Thoracic aorta (tissue), 2 donors: ENCODE data around the gene ZNF792. TPM values are rescaled to one million over a fixed set of nuclear protein-coding genes. Genes with fewer than 3 reads are reported as not detected.
A peak's percentile ranks its signal among the peaks of the same experiment; 100 is the strongest.
"Not testable (repeated sequence)": the region's sequence is repeated elsewhere in the genome, so short reads cannot be mapped to it uniquely, and the experiment has no call there.

ENCODE experiments used
- ATAC-seq: fragments of 150-250 bp; one replicate; pipeline ENCODE4 v1.8.0; 2017; ENCODE audit warnings: low read depth; ENCODE audit not compliant: insufficient number of reproducible peaks, low FRiP score
- DNase-seq: peaks from one replicate; pipeline ENCODE4 v3.0.0-alpha.2; 2020; ENCODE audit warnings: low spot score
- H3K27ac ChIP-seq, 2 donors: fragments of 200-600 bp; sonication (generic); 1 replicate in 1 of 2; 2 replicates in 1 of 2; pipeline ENCODE4 v1.5.1; 2016; ENCODE audit warnings: mild to moderate bottlenecking in 2 of 2, moderate library complexity in 2 of 2
- H3K27me3 ChIP-seq: fragments of 200-600 bp; sonication (generic); replicated peaks from 2 replicates; pipeline ENCODE4 v1.6.0; 2016; ENCODE audit warnings: mild to moderate bottlenecking; ENCODE audit not compliant: insufficient read depth
- H3K36me3 ChIP-seq: fragments of 200-600 bp; sonication (generic); one replicate; pipeline ENCODE4 v1.5.1; 2016
- H3K4me1 ChIP-seq, 2 donors: fragments of 200-600 bp; sonication (generic); 1 replicate in 1 of 2; 2 replicates in 1 of 2; pipeline versions ENCODE4 v1.5.1 to v1.6.0; 2016; ENCODE audit warnings: low read depth in 2 of 2, mild to moderate bottlenecking in 1 of 2; ENCODE audit not compliant: control insufficient read depth in 1 of 2
- H3K4me3 ChIP-seq: fragments of 200-600 bp; sonication (generic); 2 replicates; pipeline ENCODE4 v1.5.1; 2016; ENCODE audit warnings: mild to moderate bottlenecking
- H3K9me3 ChIP-seq: fragments of 200-600 bp; sonication (generic); 2 replicates; pipeline ENCODE4 v1.5.1; 2016
- CTCF ChIP-seq: fragments of 200-600 bp; sonication (generic); IDR thresholded peaks from one replicate; pipeline ENCODE4 v1.5.1; 2019; ENCODE audit warnings: antibody characterized with exemption
- total RNA-seq, 2 donors: library from RNA; depleted of rRNA; stranded (reverse); fragments of >200 nt; gene quantifications; one replicate each; pipeline versions ENCODE4 v1.1.0 to v1.2.3, GENCODE V29; 2016

Gene ZNF792
- total RNA-seq, 2 donors from 2014 or later, result 5.5 to 8.5 TPM

- no peak for DNase-seq
- Histone ChIP-seq H3K27ac (no peak overlapping the region), H3K4me3 (no peak overlapping the region), H3K4me1 (no peaks in the 10 kb centered on the region), H3K27me3 (no peaks in the 10 kb centered on the region), H3K9me3 (no peaks in the 10 kb centered on the region), H3K36me3 (no peaks in the 10 kb centered on the region)
- ATAC-seq, result no peak
- no peak for TF ChIP-seq CTCF
Observed at GRCh38 chr19:34972163-34972705, 8.2 kb upstream of the ZNF792 start.

GRCh38 chr19:34970185-34970780 lies 6.3 kb upstream of the ZNF792 start:
- not testable (repeated sequence) for H3K27ac ChIP-seq, H3K36me3 ChIP-seq, H3K4me1 ChIP-seq, DNase-seq, H3K4me3 ChIP-seq, H3K27me3 ChIP-seq, ATAC-seq, H3K9me3 ChIP-seq

- H3K4me3 ChIP-seq, result no peak overlapping the region
- no peak overlapping the region for H3K27ac ChIP-seq
- DNase-seq, result no peak
- H3K4me1 ChIP-seq, result no peaks in the 10 kb centered on the region
- H3K36me3 ChIP-seq, result no peaks in the 10 kb centered on the region
- H3K27me3 ChIP-seq, result no peaks in the 10 kb centered on the region
- no peak for TF ChIP-seq CTCF
- no peaks in the 10 kb centered on the region for H3K9me3 ChIP-seq
- ATAC-seq, result no peak
Observed at GRCh38 chr19:34969721-34970120, 5.7 kb upstream of the ZNF792 start.

- Histone ChIP-seq H3K4me3 (no peak overlapping the region), H3K36me3 (no peaks in the 10 kb centered on the region), H3K9me3 (no peaks in the 10 kb centered on the region), H3K27me3 (no peaks in the 10 kb centered on the region), H3K27ac (no peak overlapping the region), H3K4me1 (peaks cover 4 to 10% of the 10 kb centered on the region in 2 donors)
- DNase-seq, result no peak
- no peak for ATAC-seq
- no peak for TF ChIP-seq CTCF
Observed at GRCh38 chr19:34967551-34967950, 3.5 kb upstream of the ZNF792 start.

GRCh38 chr19:34965505-34965904 lies 1.5 kb upstream of the ZNF792 start:
- H3K4me1 ChIP-seq, result peaks cover 8 to 23% of the 10 kb centered on the region in 2 donors
- not testable (repeated sequence) for H3K4me3 ChIP-seq, H3K27me3 ChIP-seq, H3K36me3 ChIP-seq, ATAC-seq, H3K9me3 ChIP-seq, H3K27ac ChIP-seq, DNase-seq

- TF ChIP-seq CTCF, result no peak
- peaks cover 10% of the 10 kb centered on the region for H3K36me3 ChIP-seq
- H3K4me1 ChIP-seq, result peaks cover 8 to 23% of the 10 kb centered on the region in 2 donors
- H3K9me3 ChIP-seq, result peaks cover 13% of the 10 kb centered on the region
- ATAC-seq (no peak), DNase-seq (no peak)
- H3K27me3 ChIP-seq, result no peaks in the 10 kb centered on the region
- peak overlapping the region; percentile 97 for H3K4me3 ChIP-seq
- no peak overlapping the region for H3K27ac ChIP-seq
Observed at GRCh38 chr19:34964598-34964997, 569 bp upstream of the ZNF792 start.
